DND-41 (cell line): Measurements from ENCODE around the gene FAM78A.

Source experiments
- EZH2 ChIP-seq: IDR thresholded peaks from 3 replicates; pipeline ENCODE4 v1.6.1; 2012; ENCODE audit warnings: borderline replicate concordance, low read depth, mild to moderate bottlenecking, moderate library complexity, low read length, inconsistent platforms; ENCODE audit not compliant: severe bottlenecking
- TF ChIP-seq, protein P1 (sequence below): IDR thresholded peaks from 2 replicates; pipeline ENCODE4 v1.5.1; 2012; ENCODE audit warnings: borderline replicate concordance, low read length, moderate library complexity, mild to moderate bottlenecking; ENCODE audit not compliant: poor library complexity, severe bottlenecking; ENCODE audit errors: extremely low read depth

- TF ChIP-seq, protein P1, sequence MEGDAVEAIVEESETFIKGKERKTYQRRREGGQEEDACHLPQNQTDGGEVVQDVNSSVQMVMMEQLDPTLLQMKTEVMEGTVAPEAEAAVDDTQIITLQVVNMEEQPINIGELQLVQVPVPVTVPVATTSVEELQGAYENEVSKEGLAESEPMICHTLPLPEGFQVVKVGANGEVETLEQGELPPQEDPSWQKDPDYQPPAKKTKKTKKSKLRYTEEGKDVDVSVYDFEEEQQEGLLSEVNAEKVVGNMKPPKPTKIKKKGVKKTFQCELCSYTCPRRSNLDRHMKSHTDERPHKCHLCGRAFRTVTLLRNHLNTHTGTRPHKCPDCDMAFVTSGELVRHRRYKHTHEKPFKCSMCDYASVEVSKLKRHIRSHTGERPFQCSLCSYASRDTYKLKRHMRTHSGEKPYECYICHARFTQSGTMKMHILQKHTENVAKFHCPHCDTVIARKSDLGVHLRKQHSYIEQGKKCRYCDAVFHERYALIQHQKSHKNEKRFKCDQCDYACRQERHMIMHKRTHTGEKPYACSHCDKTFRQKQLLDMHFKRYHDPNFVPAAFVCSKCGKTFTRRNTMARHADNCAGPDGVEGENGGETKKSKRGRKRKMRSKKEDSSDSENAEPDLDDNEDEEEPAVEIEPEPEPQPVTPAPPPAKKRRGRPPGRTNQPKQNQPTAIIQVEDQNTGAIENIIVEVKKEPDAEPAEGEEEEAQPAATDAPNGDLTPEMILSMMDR = no peak
- no peak for TF ChIP-seq EZH2
Measured at GRCh38 chr9:131264231-131264630, 12.1 kb downstream of the FAM78A start.
